Osteocyte (in vitro differentiated cells): Measurements from ENCODE around the gene MINPP1. TPM values are rescaled to one million over a fixed set of nuclear protein-coding genes. Genes with fewer than 3 reads are reported as not detected.
A peak's percentile ranks its signal among the peaks of the same experiment; 100 is the strongest.

Experiments
- DNase-seq: peaks from one replicate; pipeline ENCODE4 v3.0.0; 2021; ENCODE audit warnings: mixed read lengths; ENCODE audit not compliant: unreplicated experiment; ENCODE audit errors: extremely low spot score
- H3K27ac Mint-ChIP-seq: one replicate; pipeline ENCODE4 v1.8.0; 2021; ENCODE audit warnings: mild to moderate bottlenecking, mixed read lengths; ENCODE audit not compliant: unreplicated experiment
- H3K27me3 Mint-ChIP-seq: one replicate; pipeline ENCODE4 v1.8.0; 2021; ENCODE audit warnings: mixed read lengths; ENCODE audit not compliant: unreplicated experiment
- H3K36me3 Mint-ChIP-seq: one replicate; pipeline ENCODE4 v1.8.0; 2021; ENCODE audit warnings: mixed read lengths; ENCODE audit not compliant: unreplicated experiment
- H3K4me1 Mint-ChIP-seq: one replicate; pipeline ENCODE4 v1.8.0; 2021; ENCODE audit warnings: mixed read lengths; ENCODE audit not compliant: unreplicated experiment
- H3K4me3 Mint-ChIP-seq: one replicate; pipeline ENCODE4 v1.8.0; 2021; ENCODE audit warnings: mild to moderate bottlenecking, moderate library complexity, mixed read lengths; ENCODE audit not compliant: unreplicated experiment
- H3K9me3 Mint-ChIP-seq: one replicate; pipeline ENCODE4 v1.8.0; 2021; ENCODE audit warnings: mixed read lengths; ENCODE audit not compliant: unreplicated experiment
- total RNA-seq: library from RNA; stranded (reverse); gene quantifications from 2 replicates; pipeline ENCODE4 v1.2.1, GENCODE V29; 2021
- TF ChIP-seq, protein P1 (sequence below): fragments of 200-600 bp; sonication (generic); IDR thresholded peaks from 2 replicates; pipeline ENCODE4 v1.5.0; 2021; ENCODE audit warnings: antibody characterized with exemption, mild to moderate bottlenecking, moderate library complexity

Gene MINPP1
- total RNA-seq, 1 donor from 2014 or later = 22.9 TPM

DNA sequence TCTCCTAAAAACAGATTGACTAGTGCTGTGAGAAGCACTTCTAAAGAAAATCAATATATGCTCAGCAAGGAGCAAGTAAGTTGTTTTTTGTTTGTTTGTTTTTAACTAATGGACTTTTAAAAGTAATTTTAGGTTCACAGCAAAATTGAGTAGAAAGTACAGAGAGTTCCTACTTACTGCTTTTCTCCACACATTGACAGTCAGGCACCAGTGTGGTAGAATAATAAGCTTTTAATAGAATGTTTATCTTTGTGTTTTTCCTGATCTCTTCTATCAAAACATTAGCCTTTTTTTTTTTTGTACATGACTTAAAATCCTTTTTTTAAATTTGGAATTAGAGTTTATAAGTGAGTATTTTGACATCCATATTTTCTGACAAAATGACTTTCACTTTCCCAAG is 28.0 kb downstream of the MINPP1 start:
- Mint-ChIP-seq H3K4me1 (peaks cover 13% of the 10 kb centered on the region), H3K27me3 (no peaks in the 10 kb centered on the region), H3K27ac (peak overlapping the region; percentile 13), H3K9me3 (no peaks in the 10 kb centered on the region), H3K36me3 (peaks cover 32% of the 10 kb centered on the region), H3K4me3 (no peak overlapping the region)
- DNase-seq = no peak
- TF ChIP-seq, protein P1, sequence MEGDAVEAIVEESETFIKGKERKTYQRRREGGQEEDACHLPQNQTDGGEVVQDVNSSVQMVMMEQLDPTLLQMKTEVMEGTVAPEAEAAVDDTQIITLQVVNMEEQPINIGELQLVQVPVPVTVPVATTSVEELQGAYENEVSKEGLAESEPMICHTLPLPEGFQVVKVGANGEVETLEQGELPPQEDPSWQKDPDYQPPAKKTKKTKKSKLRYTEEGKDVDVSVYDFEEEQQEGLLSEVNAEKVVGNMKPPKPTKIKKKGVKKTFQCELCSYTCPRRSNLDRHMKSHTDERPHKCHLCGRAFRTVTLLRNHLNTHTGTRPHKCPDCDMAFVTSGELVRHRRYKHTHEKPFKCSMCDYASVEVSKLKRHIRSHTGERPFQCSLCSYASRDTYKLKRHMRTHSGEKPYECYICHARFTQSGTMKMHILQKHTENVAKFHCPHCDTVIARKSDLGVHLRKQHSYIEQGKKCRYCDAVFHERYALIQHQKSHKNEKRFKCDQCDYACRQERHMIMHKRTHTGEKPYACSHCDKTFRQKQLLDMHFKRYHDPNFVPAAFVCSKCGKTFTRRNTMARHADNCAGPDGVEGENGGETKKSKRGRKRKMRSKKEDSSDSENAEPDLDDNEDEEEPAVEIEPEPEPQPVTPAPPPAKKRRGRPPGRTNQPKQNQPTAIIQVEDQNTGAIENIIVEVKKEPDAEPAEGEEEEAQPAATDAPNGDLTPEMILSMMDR = no peak

GRCh38 chr10:87534173-87534858 is 29.6 kb downstream of the MINPP1 start:
- no peaks in the 10 kb centered on the region for H3K9me3 Mint-ChIP-seq
- peaks cover 29% of the 10 kb centered on the region for H3K36me3 Mint-ChIP-seq
- H3K27ac Mint-ChIP-seq = no peak overlapping the region
- no peak overlapping the region for H3K4me3 Mint-ChIP-seq
- H3K4me1 Mint-ChIP-seq = peaks cover 24% of the 10 kb centered on the region
- no peak for DNase-seq
- TF ChIP-seq, protein P1 = no peak
- no peaks in the 10 kb centered on the region for H3K27me3 Mint-ChIP-seq

DNA sequence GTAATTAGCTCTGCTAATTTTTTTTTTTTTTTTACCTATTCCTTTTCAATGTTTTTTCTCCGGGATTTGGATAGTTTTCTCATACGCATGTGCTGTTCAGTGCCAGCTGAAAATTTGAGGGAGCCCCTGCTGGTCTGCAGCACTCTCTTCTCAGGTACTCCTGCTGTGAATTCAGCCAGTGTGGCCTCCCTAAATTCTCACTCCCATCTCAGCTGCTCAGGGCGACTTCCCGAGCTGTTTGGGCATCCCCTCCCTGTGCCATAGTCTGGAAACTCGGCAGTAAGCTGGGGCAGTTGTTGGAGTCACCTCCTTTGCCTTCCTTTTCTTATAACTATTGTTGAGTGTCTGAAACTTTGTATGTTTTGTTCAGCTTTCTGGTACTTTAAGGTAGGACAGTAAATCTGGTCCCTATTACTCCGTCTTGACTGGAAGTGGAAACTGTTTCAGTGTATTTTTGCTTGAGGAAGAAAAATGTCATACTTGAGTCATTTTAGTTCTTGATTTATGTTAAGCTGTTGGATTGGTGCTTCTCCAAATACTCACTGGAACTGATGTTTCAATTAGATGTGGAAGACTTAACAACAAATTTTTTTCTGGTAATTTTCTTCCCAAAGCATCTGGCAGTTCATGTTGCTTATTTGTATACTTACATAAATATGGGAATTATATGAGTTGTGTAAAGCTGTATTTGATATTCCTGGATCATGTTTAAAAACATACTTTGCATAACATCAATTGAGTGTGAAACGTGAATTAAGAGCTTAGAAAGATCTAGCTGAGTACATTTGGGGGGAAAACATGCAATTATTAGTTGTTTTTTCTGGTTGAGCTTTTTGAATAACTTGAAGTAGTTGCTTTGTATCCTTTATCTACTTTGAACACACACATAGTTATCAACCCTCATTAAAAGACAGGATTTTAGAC is 33.7 kb downstream of the MINPP1 start:
- TF ChIP-seq, protein P1 = no peak

DNA sequence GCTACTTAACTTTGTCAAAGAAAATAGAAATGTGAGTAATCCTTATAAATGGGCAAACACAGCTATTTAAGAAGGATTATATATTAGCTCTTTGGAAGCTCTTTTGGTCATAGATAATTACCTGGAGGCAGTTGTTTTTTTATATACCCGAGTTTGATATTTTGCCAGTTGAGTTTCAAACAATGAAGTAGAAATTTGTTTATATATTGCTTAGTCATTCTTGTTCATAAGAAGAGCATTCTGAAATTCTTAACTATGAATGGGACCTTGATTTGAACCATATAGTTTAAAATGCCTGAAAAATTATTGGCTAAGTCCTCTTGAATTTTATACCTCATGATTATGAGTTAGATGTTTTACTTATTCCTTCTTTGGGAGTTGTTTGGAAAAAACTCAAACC is 36.4 kb downstream of the MINPP1 start:
- Mint-ChIP-seq H3K27me3 (no peaks in the 10 kb centered on the region), H3K9me3 (peaks cover 17% of the 10 kb centered on the region), H3K4me1 (peaks cover 43% of the 10 kb centered on the region), H3K4me3 (no peak overlapping the region), H3K36me3 (peaks cover 36% of the 10 kb centered on the region), H3K27ac (no peak overlapping the region)
- TF ChIP-seq, protein P1 = no peak
- no peak for DNase-seq

More for the DNA sequence above, 33.7 kb downstream of the MINPP1 start:
- no peak for DNase-seq
- Mint-ChIP-seq H3K9me3 (peaks cover 17% of the 10 kb centered on the region), H3K36me3 (peaks cover 38% of the 10 kb centered on the region), H3K4me3 (no peak overlapping the region), H3K27me3 (no peaks in the 10 kb centered on the region), H3K27ac (no peak overlapping the region), H3K4me1 (peaks cover 22% of the 10 kb centered on the region)

- DNase-seq = no peak
These were observed 40.0 kb downstream of the MINPP1 start for GRCh38 chr10:87544721-87545120.

More at GRCh38 chr10:87544721-87545120, 40.0 kb downstream of the MINPP1 start:
- no peak overlapping the region for H3K4me3 Mint-ChIP-seq
- peaks cover 17% of the 10 kb centered on the region for H3K9me3 Mint-ChIP-seq
- TF ChIP-seq, protein P1 = no peak
- H3K27me3 Mint-ChIP-seq = no peaks in the 10 kb centered on the region
- H3K36me3 Mint-ChIP-seq = peaks cover 34% of the 10 kb centered on the region
- H3K4me1 Mint-ChIP-seq = peaks cover 36% of the 10 kb centered on the region
- H3K27ac Mint-ChIP-seq = peak overlapping the region; percentile 38
